ENCODE measurements around the gene INO80E.

Gene INO80E

DNA sequence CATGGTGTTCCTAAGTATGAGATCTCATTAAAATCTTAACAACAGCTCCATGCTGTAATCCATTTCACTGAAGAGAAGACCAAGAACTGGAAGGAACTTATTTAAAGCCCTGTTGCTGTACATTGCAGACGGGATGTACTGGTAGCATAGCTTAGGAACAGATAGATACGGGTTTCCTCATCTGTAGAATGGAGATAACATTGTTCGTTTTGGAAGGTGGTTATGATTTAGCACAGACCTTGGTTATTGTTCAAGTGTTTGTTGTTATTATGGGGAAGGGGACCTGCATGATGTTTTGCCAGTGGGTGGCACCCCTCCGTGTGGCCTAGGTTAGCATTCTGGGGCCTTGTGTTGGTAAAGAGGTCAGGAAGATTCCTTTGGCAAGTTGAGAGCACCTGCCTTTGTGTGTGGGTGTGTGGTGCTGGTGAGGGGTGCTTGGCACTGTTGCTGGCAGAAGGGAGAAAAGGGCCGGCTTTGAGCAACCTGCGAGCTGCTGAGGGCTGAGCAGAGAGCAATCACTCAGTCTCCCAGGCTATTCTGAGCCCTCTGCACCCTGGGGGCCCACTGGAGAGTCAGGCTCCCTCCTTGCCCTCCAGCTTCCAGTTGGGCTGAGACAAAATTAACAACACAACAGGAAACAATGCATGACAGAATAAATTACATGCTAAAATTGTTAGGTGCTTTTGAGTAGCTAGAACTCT lies 20.1 kb upstream of the INO80E start:
- DNase-seq: no peak

DNA sequence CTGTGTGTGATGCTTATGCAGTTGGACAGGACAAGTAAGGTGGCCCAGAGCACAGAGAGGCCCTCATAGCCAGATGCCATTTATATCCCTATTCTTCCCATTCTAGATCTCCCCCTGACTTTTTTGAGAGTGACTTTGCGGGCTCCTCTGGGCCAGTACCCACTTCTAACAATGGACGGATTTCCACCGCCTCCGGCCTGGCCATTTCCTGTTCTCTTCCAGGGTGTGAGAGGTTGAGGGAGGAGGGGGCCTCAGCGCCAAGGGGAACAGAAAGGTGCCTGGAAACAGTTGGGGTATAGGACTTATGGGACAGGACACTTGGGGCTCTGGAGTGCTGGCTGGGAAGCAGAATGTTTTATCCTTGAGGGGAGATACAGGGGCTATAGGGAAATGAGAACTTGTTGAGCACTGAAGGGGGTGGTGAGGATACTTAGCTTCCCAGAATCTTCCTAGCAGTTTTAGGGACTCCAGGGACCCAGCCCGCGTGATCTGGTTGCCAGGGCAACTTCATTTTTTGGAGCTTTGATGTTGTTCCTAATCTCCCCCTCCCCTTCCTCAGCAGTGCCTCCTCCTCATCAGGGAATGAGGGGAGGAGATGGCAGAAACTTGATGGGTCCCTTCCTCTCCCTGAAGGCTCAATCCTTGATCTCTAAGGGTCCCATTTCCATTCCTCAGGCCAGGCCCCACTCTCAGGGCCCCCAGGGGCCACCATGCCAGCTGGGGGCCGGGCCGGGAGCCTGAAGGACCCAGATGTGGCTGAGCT lies 18.8 kb upstream of the INO80E start:
- no peak for DNase-seq

DNA sequence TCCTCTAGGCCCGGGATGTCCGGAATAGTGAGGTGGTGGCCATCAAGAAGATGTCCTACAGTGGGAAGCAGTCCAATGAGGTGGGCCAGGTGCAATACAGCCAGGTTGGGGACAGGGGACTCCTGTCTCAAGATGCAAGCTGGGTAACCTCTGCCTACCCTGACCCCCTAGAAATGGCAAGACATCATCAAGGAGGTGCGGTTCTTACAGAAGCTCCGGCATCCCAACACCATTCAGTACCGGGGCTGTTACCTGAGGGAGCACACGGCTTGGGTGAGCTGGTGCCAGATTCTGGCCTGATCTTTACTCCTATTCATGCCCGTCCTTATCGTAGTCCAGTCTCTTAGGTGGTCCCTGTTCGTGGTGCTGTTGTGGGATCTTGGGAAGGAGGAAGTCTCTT lies 18.0 kb upstream of the INO80E start:
- no peak for DNase-seq

GRCh38 chr16:29978564-29979270 lies 17.3 kb upstream of the INO80E start:
- no peak for DNase-seq

GRCh38 chr16:29982560-29983419 lies 13.3 kb upstream of the INO80E start:
- no peak for DNase-seq

- DNase-seq: no peak
Measured at GRCh38 chr16:29983420-29984136, 12.5 kb upstream of the INO80E start.

DNA sequence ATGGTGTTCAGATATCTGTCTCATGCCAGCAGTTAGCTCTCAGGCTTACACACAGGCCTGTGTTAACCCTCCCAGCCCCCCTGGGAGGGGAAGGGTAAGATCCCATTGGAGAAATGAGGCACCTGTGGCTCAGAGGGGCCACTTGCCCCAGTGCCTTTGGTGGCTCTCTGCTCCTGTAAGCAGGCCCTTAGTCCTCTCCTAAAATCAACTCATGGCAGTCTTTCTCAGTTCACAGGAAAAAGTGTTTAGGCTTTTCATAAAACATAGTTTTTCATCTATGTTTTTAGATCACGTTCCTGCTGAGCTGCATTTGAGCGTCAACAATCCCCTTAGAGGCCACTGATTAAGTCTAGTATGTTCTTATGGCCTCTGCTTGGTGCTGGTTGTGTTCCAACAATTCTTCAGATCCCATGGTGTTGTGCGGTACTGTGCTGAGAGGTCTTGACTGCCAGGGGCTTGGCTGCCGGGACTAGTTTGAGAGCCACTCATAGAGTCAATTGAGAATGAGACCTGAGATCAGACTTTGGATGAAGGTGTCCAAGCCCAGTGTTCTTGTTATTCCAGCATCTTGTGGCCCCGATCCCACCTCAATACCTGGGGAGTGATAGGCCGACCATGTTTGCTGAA lies 11.8 kb upstream of the INO80E start:
- no peak for DNase-seq

GRCh38 chr16:29984764-29985147 lies 11.3 kb upstream of the INO80E start:
- no peak for DNase-seq

DNA sequence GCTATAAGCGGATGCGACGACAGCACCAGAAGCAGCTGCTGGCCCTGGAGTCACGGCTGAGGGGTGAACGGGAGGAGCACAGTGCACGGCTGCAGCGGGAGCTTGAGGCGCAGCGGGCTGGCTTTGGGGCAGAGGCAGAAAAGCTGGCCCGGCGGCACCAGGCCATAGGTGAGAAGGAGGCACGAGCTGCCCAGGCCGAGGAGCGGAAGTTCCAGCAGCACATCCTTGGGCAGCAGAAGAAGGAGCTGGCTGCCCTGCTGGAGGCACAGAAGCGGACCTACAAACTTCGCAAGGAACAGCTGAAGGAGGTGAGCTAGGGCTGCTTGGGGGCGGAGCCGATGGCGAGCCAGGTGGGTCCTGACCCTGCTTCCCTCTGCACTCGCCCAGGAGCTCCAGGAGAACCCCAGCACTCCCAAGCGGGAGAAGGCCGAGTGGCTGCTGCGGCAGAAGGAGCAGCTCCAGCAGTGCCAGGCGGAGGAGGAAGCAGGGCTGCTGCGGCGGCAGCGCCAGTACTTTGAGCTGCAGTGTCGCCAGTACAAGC lies 10.7 kb upstream of the INO80E start:
- no peak for DNase-seq

GRCh38 chr16:29986231-29986630 lies 9.8 kb upstream of the INO80E start:
- no peak for DNase-seq

DNA sequence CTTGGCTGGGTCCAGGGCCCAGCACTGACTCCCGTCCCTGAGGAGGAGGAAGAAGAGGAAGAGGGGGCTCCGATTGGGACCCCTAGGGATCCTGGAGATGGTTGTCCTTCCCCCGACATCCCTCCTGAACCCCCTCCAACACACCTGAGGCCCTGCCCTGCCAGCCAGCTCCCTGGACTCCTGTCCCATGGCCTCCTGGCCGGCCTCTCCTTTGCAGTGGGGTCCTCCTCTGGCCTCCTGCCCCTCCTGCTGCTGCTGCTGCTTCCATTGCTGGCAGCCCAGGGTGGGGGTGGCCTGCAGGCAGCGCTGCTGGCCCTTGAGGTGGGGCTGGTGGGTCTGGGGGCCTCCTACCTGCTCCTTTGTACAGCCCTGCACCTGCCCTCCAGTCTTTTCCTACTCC lies 9.1 kb upstream of the INO80E start:
- DNase-seq: no peak

DNA sequence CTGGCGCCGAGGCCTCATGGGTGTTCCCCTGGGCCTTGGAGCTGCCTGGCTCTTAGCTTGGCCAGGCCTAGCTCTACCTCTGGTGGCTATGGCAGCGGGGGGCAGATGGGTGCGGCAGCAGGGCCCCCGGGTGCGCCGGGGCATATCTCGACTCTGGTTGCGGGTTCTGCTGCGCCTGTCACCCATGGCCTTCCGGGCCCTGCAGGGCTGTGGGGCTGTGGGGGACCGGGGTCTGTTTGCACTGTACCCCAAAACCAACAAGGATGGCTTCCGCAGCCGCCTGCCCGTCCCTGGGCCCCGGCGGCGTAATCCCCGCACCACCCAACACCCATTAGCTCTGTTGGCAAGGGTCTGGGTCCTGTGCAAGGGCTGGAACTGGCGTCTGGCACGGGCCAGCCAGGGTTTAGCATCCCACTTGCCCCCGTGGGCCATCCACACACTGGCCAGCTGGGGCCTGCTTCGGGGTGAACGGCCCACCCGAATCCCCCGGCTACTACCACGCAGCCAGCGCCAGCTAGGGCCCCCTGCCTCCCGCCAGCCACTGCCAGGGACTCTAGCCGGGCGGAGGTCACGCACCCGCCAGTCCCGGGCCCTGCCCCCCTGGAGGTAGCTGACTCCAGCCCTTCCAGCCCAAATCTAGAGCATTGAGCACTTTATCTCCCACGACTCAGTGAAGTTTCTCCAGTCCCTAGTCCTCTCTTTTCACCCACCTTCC lies 8.5 kb upstream of the INO80E start:
- no peak for DNase-seq

DNA sequence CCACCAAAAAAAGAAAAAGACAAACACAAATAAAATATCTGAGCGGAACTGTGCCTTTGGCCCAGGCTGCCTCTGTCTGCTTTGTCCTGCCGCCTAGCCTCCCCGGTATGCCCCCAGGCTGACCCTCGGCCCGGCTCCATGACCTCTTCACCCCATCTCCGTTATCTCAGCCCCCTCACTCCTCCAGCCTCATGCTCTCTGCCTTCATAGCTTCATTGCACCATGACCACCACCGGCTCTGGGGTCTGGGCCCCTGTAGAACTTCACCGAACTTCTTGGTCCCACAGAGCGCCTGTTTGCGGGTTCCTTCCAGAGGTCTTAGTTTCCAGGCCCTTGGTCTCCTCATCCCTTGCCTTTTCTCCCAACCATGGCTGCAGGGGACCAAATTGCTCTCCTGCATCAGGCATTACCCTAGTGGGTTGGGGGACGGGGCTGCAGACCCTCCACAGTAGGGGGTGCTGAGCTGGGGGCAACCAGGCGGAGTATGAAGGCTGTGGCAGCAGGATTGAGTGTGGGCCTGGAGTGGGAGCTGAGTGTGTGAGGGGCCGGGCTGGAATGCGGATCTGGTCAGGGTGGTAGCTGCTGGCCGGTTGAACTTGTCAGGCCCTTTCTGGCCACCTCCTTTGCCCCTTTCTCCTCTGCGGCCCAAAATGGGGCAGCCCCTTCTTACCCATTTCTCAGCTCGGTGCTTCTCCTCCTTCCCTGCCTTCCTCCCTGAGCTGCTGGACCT lies 7.5 kb upstream of the INO80E start:
- DNase-seq: no peak

- no peak for DNase-seq
Measured at GRCh38 chr16:29989111-29989858, 6.8 kb upstream of the INO80E start.

- DNase-seq: no peak
Measured at GRCh38 chr16:29990034-29990433, 6.0 kb upstream of the INO80E start.

GRCh38 chr16:29990883-29991570 lies 5.0 kb upstream of the INO80E start:
- no peak for DNase-seq

- no peak for DNase-seq
Measured at GRCh38 chr16:29991571-29991904, 4.5 kb upstream of the INO80E start.

DNA sequence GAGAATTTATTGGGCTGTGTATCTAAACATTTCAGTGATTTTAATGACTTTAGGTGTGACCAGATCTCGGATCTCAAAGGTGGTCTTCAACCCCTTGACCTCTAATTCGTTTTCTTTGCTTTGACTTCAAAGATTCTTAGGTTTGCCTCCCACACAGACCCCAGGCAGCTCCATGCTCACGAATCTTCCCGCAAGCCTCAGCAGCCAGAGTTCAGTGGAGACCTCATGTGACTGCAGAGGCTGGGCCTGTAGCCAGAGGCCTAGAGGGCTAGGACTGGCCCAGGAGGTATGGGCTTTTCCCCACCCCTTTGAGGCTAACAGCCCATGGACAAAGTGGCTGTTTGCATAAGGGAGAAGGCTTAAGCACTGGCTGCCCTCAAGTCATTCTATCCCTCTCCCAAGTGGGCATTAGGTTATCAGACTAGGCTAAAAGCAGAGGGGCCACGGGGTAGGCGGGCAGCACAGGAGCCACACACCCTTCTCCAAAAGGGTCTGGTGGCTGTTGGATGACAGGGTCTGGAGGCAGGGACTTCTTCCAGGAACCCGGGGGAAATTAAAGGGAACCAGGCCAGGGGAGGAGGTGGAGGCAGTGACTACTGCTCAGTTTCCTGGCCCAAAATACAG lies 3.6 kb upstream of the INO80E start:
- DNase-seq: no peak

Data from activated CD4-positive, alpha-beta T cell treated with anti-CD3 and anti-CD28 coated beads for 4 hours (primary cell).